GM21367 (cell line): ENCODE data around the gene MMP25.

Experiments
- ATAC-seq: cut with Tn5 transposase; IDR thresholded peaks from one replicate; pipeline ENCODE4 v1.9.1; 2021; ENCODE audit not compliant: unreplicated experiment

MMP25 gene

GRCh38 chr16:3017344-3017743 lies 29.0 kb upstream of the MMP25 start:
- no peak for ATAC-seq

- no peak for ATAC-seq
Observed at GRCh38 chr16:3017794-3018506, 28.4 kb upstream of the MMP25 start, which contains the start of gene CLDN6. CLDN6 (minus strand) TSS chr16:3018183; CDS start chr16:3016021, 2,162 bp downstream.

GRCh38 chr16:3019594-3020246 lies 26.6 kb upstream of the MMP25 start:
- no peak for ATAC-seq

- no peak for ATAC-seq
Observed at GRCh38 chr16:3020247-3020603, 26.1 kb upstream of the MMP25 start, which contains the start of gene TNFRSF12A. TNFRSF12A (plus strand) TSS chr16:3020368; CDS start chr16:3020398, 30 bp downstream.

- ATAC-seq, result no peak
Observed at GRCh38 chr16:3020604-3021448, 25.5 kb upstream of the MMP25 start.

- no peak for ATAC-seq
Observed at GRCh38 chr16:3021449-3022207, 24.7 kb upstream of the MMP25 start.

GRCh38 chr16:3022208-3022683 lies 24.1 kb upstream of the MMP25 start:
- ATAC-seq, result no peak

- ATAC-seq, result no peak
Observed at GRCh38 chr16:3022684-3023414, 23.5 kb upstream of the MMP25 start.

GRCh38 chr16:3023415-3023668 lies 23.0 kb upstream of the MMP25 start:
- ATAC-seq, result no peak

GRCh38 chr16:3023669-3024478 lies 22.5 kb upstream of the MMP25 start, which contains the start of the genes HCFC1R1 and THOC6:
HCFC1R1 (minus strand) TSS chr16:3023942; CDS start chr16:3023941, 1 bp downstream.
THOC6 (plus strand) TSS chr16:3024035; CDS start chr16:3024327, 292 bp downstream.
- ATAC-seq, result peak; percentile 61

GRCh38 chr16:3025032-3026002 lies 21.0 kb upstream of the MMP25 start:
- ATAC-seq, result no peak

- ATAC-seq, result no peak
Observed at GRCh38 chr16:3026003-3026378, 20.4 kb upstream of the MMP25 start.

- no peak for ATAC-seq
Observed at GRCh38 chr16:3026609-3027488, 19.5 kb upstream of the MMP25 start.

- no peak for ATAC-seq
Observed at GRCh38 chr16:3027489-3027795, 18.9 kb upstream of the MMP25 start.

- ATAC-seq, result no peak
Observed at GRCh38 chr16:3027983-3028715, 18.2 kb upstream of the MMP25 start.

- ATAC-seq, result no peak
Observed at GRCh38 chr16:3028716-3029319, 17.5 kb upstream of the MMP25 start.
